HUES6 (cell line): ENCODE data around the gene DOK6.
A peak's percentile ranks its signal among the peaks of the same experiment; 100 is the strongest.

Source experiments
- H3K27ac ChIP-seq: 2 replicates; pipeline ENCODE4 v1.7.0; 2013; ENCODE audit warnings: low read depth, mild to moderate bottlenecking, low read length, inconsistent platforms
- H3K27me3 ChIP-seq: 2 replicates; pipeline ENCODE4 v1.6.1; 2013; ENCODE audit warnings: low read length; ENCODE audit not compliant: control insufficient read depth, insufficient read depth
- H3K36me3 ChIP-seq: 2 replicates; pipeline ENCODE4 v1.6.1; 2013; ENCODE audit warnings: low read length; ENCODE audit not compliant: control insufficient read depth, insufficient read depth
- H3K4me1 ChIP-seq: 2 replicates; pipeline ENCODE4 v1.6.1; 2013; ENCODE audit warnings: low read length; ENCODE audit not compliant: control insufficient read depth, insufficient read depth
- H3K4me3 ChIP-seq: 2 replicates; pipeline ENCODE4 v1.5.1; 2013; ENCODE audit warnings: low read depth, low read length
- H3K9ac ChIP-seq: one replicate; pipeline ENCODE4 v1.6.1; 2013; ENCODE audit warnings: mild to moderate bottlenecking, low read length
- H3K9me3 ChIP-seq: 2 replicates; pipeline ENCODE4 v1.6.1; 2013; ENCODE audit warnings: low read depth, low read length; ENCODE audit not compliant: control insufficient read depth, insufficient read depth

The DOK6 gene

DNA sequence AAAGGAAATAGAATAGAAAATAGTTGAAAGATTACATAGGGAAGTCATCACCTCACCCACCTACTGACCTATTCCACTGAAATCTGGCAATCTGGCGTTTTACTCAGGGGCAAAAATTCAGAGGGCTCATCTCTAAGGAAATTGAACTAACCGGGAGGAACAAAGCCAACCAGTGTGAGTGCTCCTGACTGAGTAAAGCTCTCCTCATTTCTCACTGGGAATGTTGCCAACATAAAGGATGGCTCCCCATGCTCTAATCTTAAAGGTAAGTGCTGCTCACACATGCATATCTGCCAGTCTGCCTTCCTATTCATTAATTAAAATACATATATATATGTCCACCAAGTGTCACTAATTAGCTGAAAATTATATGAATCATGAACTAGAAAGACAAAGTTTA, 13.5 kb upstream of the DOK6 start:
- Histone ChIP-seq H3K9ac (no peak overlapping the region), H3K4me3 (no peak overlapping the region), H3K36me3 (no peaks in the 10 kb centered on the region), H3K27ac (no peak overlapping the region), H3K9me3 (no peaks in the 10 kb centered on the region), H3K4me1 (no peaks in the 10 kb centered on the region), H3K27me3 (no peaks in the 10 kb centered on the region)

DNA sequence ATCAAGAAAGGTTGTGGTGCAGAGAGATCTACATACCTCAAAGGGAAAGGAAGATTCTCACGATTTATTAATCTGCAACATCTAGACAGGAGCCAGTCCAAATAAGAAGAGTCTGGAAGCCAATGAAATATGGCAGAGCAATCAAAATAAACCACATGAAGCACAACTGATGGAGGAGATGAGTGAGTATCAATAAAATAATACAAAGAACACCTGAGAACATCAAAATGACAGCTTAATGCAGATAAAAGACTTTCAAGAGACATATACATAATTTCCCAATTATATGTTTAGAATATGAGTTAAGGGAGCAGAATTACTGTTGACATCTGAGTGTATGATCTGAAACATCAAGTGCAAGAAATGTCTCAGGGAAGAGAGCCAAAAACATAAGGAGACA, 12.5 kb upstream of the DOK6 start:
- H3K36me3 ChIP-seq, result no peaks in the 10 kb centered on the region
- H3K27me3 ChIP-seq, result no peaks in the 10 kb centered on the region
- H3K4me1 ChIP-seq, result no peaks in the 10 kb centered on the region
- no peak overlapping the region for H3K9ac ChIP-seq
- H3K4me3 ChIP-seq, result no peak overlapping the region
- H3K27ac ChIP-seq, result no peak overlapping the region
- H3K9me3 ChIP-seq, result no peaks in the 10 kb centered on the region

DNA sequence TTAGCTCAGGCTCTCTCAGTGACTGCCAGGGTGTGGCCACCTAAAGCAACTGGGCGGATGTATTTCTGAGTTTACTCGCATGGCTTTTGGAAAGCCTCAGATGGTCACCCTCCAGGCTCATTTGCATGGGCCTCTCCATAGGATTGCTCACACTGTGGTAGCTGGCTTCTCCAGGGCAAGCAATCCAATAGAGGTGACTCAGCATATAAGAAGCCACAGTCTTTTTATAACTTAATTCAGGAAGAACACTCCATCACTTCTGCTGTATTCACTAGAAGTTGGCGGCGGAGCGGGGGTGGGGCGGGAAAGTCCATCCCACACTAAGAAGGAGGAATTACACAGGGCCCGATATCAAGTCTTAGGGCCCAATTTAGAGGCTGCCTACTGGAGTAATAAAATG, 3.6 kb upstream of the DOK6 start:
- Histone ChIP-seq H3K4me3 (no peak overlapping the region), H3K4me1 (peaks cover 14% of the 10 kb centered on the region), H3K36me3 (no peaks in the 10 kb centered on the region), H3K9ac (no peak overlapping the region), H3K27ac (no peak overlapping the region), H3K27me3 (peaks cover 25% of the 10 kb centered on the region), H3K9me3 (no peaks in the 10 kb centered on the region)

DNA sequence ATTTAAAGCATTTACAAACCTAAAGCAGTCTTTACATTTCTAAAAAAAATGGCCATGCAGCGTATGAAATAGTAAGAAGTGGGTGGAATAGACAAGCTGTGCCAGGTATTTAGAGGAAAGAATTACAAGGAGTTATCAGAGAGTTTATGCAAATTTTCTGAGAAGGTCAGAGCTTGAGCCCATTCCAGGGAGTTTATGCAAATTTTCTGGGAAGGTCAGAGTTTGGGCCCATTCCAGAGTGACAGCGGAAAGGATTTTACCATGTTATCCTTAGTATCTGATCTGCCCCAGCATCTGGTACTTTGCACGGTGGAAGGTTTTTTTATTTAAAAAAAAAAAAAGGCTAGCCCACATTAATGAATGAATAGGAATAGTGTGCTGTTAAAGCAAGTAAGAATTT, 1.4 kb upstream of the DOK6 start:
- Histone ChIP-seq H3K4me1 (peaks cover 14% of the 10 kb centered on the region), H3K4me3 (no peak overlapping the region), H3K27ac (no peak overlapping the region), H3K36me3 (no peaks in the 10 kb centered on the region), H3K9ac (no peak overlapping the region), H3K27me3 (peaks cover 47% of the 10 kb centered on the region), H3K9me3 (no peaks in the 10 kb centered on the region)

DNA sequence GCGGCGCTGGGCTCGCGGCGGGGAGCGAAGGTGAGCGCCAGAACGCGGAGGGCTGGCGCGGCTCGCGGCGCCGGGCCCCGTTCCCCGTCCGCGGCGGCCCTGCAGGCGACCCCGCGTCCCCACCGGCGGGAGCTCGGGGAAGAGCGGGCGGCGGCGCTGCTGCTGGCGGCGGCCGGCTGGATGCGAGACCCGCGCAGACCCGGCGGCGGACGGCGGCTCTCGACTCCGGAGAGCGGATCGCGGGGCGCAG, 213 bp downstream of the DOK6 start:
- Histone ChIP-seq H3K9ac (peak overlapping the region; percentile 73), H3K9me3 (no peaks in the 10 kb centered on the region), H3K4me3 (peak overlapping the region; percentile 88), H3K27me3 (peaks cover 58% of the 10 kb centered on the region), H3K36me3 (no peaks in the 10 kb centered on the region), H3K4me1 (peaks cover 14% of the 10 kb centered on the region), H3K27ac (no peak overlapping the region)

DNA sequence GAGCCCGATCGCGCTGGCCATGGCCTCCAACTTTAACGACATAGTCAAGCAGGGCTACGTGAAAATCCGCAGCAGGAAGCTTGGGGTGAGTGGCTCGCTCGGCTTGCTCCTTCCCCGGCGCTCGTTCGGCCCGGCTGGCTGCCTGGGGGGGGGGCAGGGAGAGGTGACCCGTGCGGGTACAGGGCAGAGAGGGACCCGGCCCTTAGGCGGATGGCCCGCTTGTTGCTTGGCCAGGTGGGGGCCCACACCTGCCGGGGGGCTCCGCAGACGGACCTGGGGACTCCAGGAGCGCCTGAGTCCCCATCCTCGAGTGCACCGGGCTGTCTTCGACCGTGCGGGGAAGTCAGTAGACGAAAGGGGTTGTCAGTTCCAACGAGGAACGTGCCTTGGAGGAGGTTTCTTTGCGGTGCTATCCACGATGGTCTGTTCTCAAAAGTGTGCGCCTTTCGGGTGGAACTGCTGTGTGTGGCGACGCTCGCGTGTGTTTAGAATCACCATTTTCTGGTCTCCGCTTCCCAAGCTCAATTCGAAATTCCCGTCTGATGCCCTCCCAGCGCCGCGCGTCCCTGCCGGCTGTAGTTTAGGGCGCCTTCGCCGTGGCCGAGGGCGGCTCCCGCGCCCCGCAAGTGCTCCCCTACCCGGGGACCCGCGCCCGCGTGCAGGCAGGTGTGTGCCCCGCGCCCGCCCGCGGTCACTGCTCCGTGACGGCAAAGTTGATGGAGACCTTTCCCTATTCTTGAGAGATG, 711 bp downstream of the DOK6 start:
- Histone ChIP-seq H3K9me3 (no peaks in the 10 kb centered on the region), H3K27me3 (peaks cover 58% of the 10 kb centered on the region), H3K9ac (peak overlapping the region; percentile 73), H3K36me3 (no peaks in the 10 kb centered on the region), H3K27ac (no peak overlapping the region), H3K4me3 (peak overlapping the region; percentile 88), H3K4me1 (peaks cover 14% of the 10 kb centered on the region)

DNA sequence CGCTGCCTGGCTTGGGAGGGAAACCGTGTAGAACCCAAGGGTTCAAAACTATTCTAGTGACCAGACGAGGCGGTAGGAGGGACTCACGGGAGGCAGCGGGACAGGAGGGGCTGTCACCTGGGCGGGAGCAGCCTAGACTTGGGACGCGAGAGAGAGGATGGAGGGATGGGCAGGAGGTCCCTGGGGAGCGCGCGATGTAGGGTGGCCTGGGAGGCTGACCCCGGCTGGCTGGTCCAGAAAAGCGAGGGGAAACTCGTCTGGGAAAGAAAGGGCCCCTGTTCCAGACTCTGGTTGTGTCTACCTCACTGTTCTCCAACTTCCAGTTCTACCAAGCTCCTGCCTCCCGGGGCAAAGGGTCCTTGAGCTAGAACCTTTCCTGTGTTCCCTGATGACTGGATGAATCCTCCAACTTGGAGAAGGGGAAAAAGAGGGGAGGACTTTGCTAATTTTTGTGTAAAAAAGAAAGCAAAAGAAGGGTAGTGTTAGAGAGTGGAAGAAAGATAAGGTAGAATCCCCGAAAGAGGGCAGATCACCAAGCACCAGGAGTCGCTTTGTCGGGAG, 1.4 kb downstream of the DOK6 start:
- Histone ChIP-seq H3K4me3 (peak overlapping the region; percentile 88), H3K9me3 (no peaks in the 10 kb centered on the region), H3K27me3 (peaks cover 58% of the 10 kb centered on the region), H3K27ac (no peak overlapping the region), H3K4me1 (peaks cover 14% of the 10 kb centered on the region), H3K36me3 (no peaks in the 10 kb centered on the region), H3K9ac (peak overlapping the region; percentile 73)

DNA sequence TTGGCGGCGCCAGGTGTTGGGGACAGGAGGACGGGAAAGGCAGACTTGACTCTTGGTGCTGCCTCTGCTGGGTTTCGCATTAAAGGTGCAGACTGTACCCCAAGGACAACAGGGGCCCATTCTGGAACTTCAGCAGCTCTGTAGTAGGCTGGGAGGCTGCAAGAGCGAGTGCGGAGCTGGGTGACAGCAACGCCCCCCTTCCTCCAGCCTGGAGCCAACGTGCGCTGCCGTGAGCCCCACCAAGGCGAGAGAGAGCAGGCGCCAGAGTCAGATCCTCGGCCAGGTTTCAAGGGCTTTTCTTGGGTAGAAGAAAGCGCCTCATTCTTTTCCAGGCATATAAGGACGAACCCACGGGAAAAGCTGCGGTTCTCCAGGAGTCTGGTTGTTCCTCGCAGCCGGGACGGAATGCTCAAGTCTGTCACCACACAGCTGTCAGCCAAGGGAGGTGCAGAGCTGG, 1.9 kb downstream of the DOK6 start:
- peak overlapping the region; percentile 88 for H3K4me3 ChIP-seq
- peaks cover 58% of the 10 kb centered on the region for H3K27me3 ChIP-seq
- H3K4me1 ChIP-seq, result peaks cover 14% of the 10 kb centered on the region
- no peak overlapping the region for H3K27ac ChIP-seq
- no peaks in the 10 kb centered on the region for H3K36me3 ChIP-seq
- H3K9me3 ChIP-seq, result no peaks in the 10 kb centered on the region
- no peak overlapping the region for H3K9ac ChIP-seq

DNA sequence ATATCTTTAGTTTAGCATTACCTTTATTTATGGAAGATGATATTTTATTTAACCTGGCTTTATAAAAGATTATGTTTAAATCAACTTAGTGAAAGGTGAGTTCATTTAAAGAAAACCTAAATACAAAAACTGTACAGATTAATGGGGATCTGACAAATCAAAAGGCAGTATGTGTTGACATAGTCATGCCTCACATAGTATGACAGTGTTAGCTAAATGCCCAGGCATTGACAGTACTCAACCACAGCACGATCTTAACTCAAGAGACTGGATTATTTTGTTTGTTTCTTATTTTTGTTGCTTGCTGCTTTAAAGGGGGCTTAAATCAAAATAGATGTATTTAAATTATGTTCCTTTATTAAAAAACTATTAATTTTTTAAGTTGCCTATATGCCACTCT, 7.8 kb downstream of the DOK6 start:
- Histone ChIP-seq H3K27me3 (peaks cover 18% of the 10 kb centered on the region), H3K9me3 (no peaks in the 10 kb centered on the region), H3K27ac (no peak overlapping the region), H3K36me3 (no peaks in the 10 kb centered on the region), H3K4me3 (no peak overlapping the region), H3K9ac (no peak overlapping the region), H3K4me1 (no peaks in the 10 kb centered on the region)

DNA sequence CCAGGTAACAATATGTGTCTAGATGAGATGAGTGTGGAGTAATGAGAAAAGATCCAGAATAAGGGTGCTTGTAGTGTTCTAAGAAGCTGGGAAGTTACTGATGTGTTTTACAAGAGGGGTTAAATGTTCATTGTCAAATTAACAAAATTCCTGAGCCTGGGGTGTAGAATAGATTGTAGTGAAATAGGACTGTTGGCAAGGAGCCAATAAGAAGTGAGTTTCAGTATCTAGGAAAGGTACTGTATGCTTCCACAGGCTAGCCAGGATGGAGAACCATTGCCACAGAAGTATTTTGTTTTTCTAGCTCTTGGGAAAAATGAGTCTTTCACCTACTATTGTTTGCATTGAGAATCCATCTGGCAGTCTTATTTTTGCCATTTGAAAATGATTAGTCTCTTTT, 10.5 kb downstream of the DOK6 start:
- no peaks in the 10 kb centered on the region for H3K9me3 ChIP-seq
- no peak overlapping the region for H3K9ac ChIP-seq
- H3K4me3 ChIP-seq, result no peak overlapping the region
- H3K4me1 ChIP-seq, result no peaks in the 10 kb centered on the region
- no peaks in the 10 kb centered on the region for H3K36me3 ChIP-seq
- no peaks in the 10 kb centered on the region for H3K27me3 ChIP-seq
- no peak overlapping the region for H3K27ac ChIP-seq

DNA sequence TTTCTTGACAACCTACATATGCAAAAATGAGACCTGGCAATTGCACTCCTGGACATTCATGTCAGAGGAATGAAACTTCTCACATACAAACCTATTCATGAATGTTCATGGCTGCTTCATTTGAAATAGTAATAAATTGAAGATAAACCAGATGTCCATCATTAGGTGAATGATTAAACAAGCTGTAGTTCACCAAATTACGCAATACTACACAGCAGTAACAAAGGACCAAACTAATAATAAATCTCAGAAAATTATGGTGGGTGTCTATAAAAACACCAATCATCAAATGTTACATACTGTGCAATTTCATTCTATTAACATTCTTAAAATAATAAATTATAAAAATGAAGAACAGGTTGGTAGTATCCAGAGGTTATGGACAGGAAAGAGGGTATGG, 13.5 kb downstream of the DOK6 start:
- Histone ChIP-seq H3K27me3 (no peaks in the 10 kb centered on the region), H3K4me3 (no peak overlapping the region), H3K4me1 (no peaks in the 10 kb centered on the region), H3K9me3 (no peaks in the 10 kb centered on the region), H3K36me3 (no peaks in the 10 kb centered on the region), H3K9ac (no peak overlapping the region), H3K27ac (no peak overlapping the region)
